Fibroblast of upper back skin (primary cell): Measurements from ENCODE around the gene TRA2B.
A peak's percentile ranks its signal among the peaks of the same experiment; 100 is the strongest.
"Not testable (repeated sequence)": the region's sequence is repeated elsewhere in the genome, so short reads cannot be mapped to it uniquely, and the experiment has no call there.

ENCODE experiments used
- DNase-seq: peaks from one replicate; pipeline ENCODE4 v3.0.0-alpha.2; 2013

TRA2B gene

GRCh38 chr3:185925353-185925752 is 12.5 kb downstream of the TRA2B start:
- DNase-seq, result no peak

- DNase-seq, result no peak
Observed at GRCh38 chr3:185924375-185924774, 13.4 kb downstream of the TRA2B start.

- DNase-seq, result no peak
Observed at GRCh38 chr3:185920184-185920583, 17.6 kb downstream of the TRA2B start.

GRCh38 chr3:185916042-185916833 is 21.6 kb downstream of the TRA2B start:
- no peak for DNase-seq

GRCh38 chr3:185915642-185916041 is 22.2 kb downstream of the TRA2B start:
- no peak for DNase-seq

- DNase-seq, result no peak
Observed at GRCh38 chr3:185914911-185915629, 22.7 kb downstream of the TRA2B start.

- no peak for DNase-seq
Observed at GRCh38 chr3:185912929-185913901, 24.6 kb downstream of the TRA2B start.

- no peak for DNase-seq
Observed at GRCh38 chr3:185912512-185912911, 25.3 kb downstream of the TRA2B start.

- not testable (repeated sequence) for DNase-seq
Observed at GRCh38 chr3:185911076-185911448, 26.8 kb downstream of the TRA2B start.

- DNase-seq, result not testable (repeated sequence)
Observed at GRCh38 chr3:185910322-185911075, 27.3 kb downstream of the TRA2B start.

- DNase-seq, result not testable (repeated sequence)
Observed at GRCh38 chr3:185909913-185910312, 27.9 kb downstream of the TRA2B start.

GRCh38 chr3:185900228-185900627 is 37.6 kb downstream of the TRA2B start:
- DNase-seq, result peak; percentile 91

- DNase-seq, result no peak
Observed at GRCh38 chr3:185896636-185897035, 41.2 kb downstream of the TRA2B start.

- no peak for DNase-seq
Observed at GRCh38 chr3:185887066-185887465, 50.7 kb downstream of the TRA2B start.

GRCh38 chr3:185884641-185885040 is 53.2 kb downstream of the TRA2B start:
- DNase-seq, result no peak

GRCh38 chr3:185881926-185882325 is 55.9 kb downstream of the TRA2B start:
- DNase-seq, result no peak

GRCh38 chr3:185880600-185880999 is 57.2 kb downstream of the TRA2B start:
- no peak for DNase-seq

GRCh38 chr3:185878920-185879319 is 58.9 kb downstream of the TRA2B start:
- no peak for DNase-seq

- DNase-seq, result no peak
Observed at GRCh38 chr3:185874119-185874518, 63.7 kb downstream of the TRA2B start.

- no peak for DNase-seq
Observed at GRCh38 chr3:185867650-185868049, 70.2 kb downstream of the TRA2B start.

- DNase-seq, result no peak
Observed at GRCh38 chr3:185866995-185867394, 70.8 kb downstream of the TRA2B start.

- no peak for DNase-seq
Observed at GRCh38 chr3:185866555-185866954, 71.3 kb downstream of the TRA2B start.
